ENCODE data around the gene LEMD2.

LEMD2 gene

GRCh38 chr6:33824461-33825154 lies 35.7 kb upstream of the LEMD2 start:
- no peaks in the 10 kb centered on the region for H3K9me3 Mint-ChIP-seq
- no peaks in the 10 kb centered on the region for H3K4me1 Mint-ChIP-seq
- no peak for DNase-seq
- no peak for ATAC-seq
- no peaks in the 10 kb centered on the region for H3K36me3 Mint-ChIP-seq (ENCODE audit: low read depth)
- no peak overlapping the region for H3K27ac Mint-ChIP-seq
- no peaks in the 10 kb centered on the region for H3K27me3 Mint-ChIP-seq
- H3K4me3 Mint-ChIP-seq: no peak overlapping the region

- Mint-ChIP-seq H3K27me3 (no peaks in the 10 kb centered on the region), H3K9me3 (no peaks in the 10 kb centered on the region), H3K4me1 (no peaks in the 10 kb centered on the region), H3K4me3 (no peak overlapping the region), H3K27ac (no peak overlapping the region), H3K36me3 (ENCODE audit: low read depth) (no peaks in the 10 kb centered on the region)
- DNase-seq (no peak), ATAC-seq (no peak)
Measured at GRCh38 chr6:33823806-33824205, 34.9 kb upstream of the LEMD2 start.

DNA sequence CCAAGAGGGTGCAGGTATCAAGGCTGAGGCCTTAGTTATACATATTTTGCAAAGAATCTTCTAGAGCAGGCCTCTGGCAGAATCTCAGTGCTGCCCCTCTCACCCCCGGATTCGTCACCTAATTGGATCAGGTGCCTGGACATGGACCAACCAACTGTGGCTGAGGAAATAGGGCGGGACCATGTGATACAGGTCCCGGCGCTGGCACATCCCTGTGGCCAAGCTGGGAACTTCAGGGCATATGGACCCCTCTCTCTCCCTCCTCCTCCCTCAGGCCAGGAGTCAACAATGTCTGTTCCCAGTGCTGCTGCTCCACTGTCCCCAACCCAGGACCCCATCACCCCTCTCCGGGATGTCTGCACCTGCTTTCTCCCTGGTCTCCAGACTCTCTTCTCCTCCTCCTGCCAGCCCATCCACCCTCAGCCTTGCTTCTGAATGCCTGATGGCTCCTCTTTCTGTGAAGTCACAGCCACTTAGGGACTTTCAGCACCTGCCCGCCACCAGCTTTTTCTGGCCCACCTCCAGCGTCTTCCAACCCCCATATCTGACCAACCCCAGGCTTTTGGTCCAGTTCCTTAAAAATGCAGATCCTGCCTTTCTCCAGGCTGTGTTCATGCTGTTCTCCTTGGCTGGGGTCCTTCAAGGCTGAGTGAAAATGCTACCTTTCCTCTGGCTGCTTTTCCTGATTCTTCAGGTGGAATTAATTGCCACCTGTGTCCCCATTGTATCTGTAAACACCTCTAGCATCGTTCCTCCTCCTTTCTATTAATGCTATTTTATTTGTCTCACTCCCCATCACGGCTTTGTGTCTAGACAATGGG lies 33.9 kb upstream of the LEMD2 start:
- no peak for DNase-seq
- Mint-ChIP-seq H3K4me1 (no peaks in the 10 kb centered on the region), H3K4me3 (no peak overlapping the region), H3K36me3 (ENCODE audit: low read depth) (no peaks in the 10 kb centered on the region), H3K27ac (no peak overlapping the region), H3K27me3 (no peaks in the 10 kb centered on the region), H3K9me3 (no peaks in the 10 kb centered on the region)
- ATAC-seq: no peak

- no peak overlapping the region for H3K27ac Mint-ChIP-seq
- H3K9me3 Mint-ChIP-seq: no peaks in the 10 kb centered on the region
- H3K4me3 Mint-ChIP-seq: no peak overlapping the region
- ATAC-seq (no peak), DNase-seq (no peak)
- H3K4me1 Mint-ChIP-seq: no peaks in the 10 kb centered on the region
- H3K36me3 Mint-ChIP-seq (ENCODE audit: low read depth): no peaks in the 10 kb centered on the region
- no peaks in the 10 kb centered on the region for H3K27me3 Mint-ChIP-seq
Measured at GRCh38 chr6:33820784-33821520, 32.0 kb upstream of the LEMD2 start.

DNA sequence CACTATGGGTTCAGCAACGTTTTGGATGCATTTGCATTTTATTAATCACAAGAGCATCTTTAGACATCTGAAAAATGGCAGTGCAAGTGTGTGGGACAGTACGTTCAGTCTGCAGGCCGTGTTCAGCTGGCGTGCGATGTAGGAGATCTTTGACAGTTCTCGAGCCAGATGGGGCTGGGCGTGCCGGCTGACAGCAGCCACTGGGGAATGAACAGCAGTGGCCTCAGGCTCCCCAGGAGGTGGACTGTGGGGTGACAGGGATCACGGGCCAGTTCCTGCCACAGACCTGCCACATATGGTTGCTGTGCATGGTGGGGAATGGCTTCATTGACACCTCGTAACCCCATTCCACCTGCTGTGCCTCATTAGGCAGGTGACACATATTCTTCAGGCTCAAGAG lies 31.3 kb upstream of the LEMD2 start:
- peaks cover 3% of the 10 kb centered on the region for H3K27me3 Mint-ChIP-seq
- no peaks in the 10 kb centered on the region for H3K4me1 Mint-ChIP-seq
- H3K36me3 Mint-ChIP-seq (ENCODE audit: low read depth): no peaks in the 10 kb centered on the region
- H3K9me3 Mint-ChIP-seq: no peaks in the 10 kb centered on the region
- ATAC-seq (no peak), DNase-seq (no peak)
- H3K27ac Mint-ChIP-seq: no peak overlapping the region
- H3K4me3 Mint-ChIP-seq: no peak overlapping the region

- no peaks in the 10 kb centered on the region for H3K4me1 Mint-ChIP-seq
- no peak overlapping the region for H3K27ac Mint-ChIP-seq
- no peaks in the 10 kb centered on the region for H3K36me3 Mint-ChIP-seq (ENCODE audit: low read depth)
- DNase-seq (no peak), ATAC-seq (no peak)
- peaks cover 8% of the 10 kb centered on the region for H3K27me3 Mint-ChIP-seq
- no peaks in the 10 kb centered on the region for H3K9me3 Mint-ChIP-seq
- no peak overlapping the region for H3K4me3 Mint-ChIP-seq
Measured at GRCh38 chr6:33819021-33819420, 30.1 kb upstream of the LEMD2 start.

- H3K4me1 Mint-ChIP-seq: no peaks in the 10 kb centered on the region
- no peaks in the 10 kb centered on the region for H3K9me3 Mint-ChIP-seq
- peaks cover 14% of the 10 kb centered on the region for H3K27me3 Mint-ChIP-seq
- ATAC-seq: no peak
- no peak overlapping the region for H3K4me3 Mint-ChIP-seq
- H3K36me3 Mint-ChIP-seq (ENCODE audit: low read depth): no peaks in the 10 kb centered on the region
- H3K27ac Mint-ChIP-seq: no peak overlapping the region
- no peak for DNase-seq
Measured at GRCh38 chr6:33818293-33818692, 29.4 kb upstream of the LEMD2 start.

GRCh38 chr6:33817489-33817888 lies 28.6 kb upstream of the LEMD2 start:
- no peaks in the 10 kb centered on the region for H3K9me3 Mint-ChIP-seq

DNA sequence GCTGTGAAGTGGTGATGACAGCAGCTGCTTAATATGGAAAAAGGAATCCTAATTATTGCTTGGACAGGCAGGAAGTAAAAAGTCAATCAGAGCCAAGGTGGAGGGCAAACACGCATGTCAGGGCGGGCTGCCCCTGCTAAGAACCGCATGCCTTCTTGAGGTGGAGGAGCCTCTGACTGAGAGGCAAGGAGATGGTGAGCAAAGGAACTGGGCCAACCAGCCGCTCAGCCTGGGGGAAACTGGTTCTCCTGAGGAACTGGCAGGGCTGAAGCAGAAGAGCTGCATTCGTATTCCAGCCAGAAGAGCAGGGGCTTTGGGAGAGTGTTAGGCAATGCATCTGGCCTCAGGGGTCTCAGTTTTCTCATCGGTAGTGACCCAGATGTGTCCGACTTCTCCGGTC lies 28.0 kb upstream of the LEMD2 start:
- Mint-ChIP-seq H3K27me3 (peaks cover 23% of the 10 kb centered on the region), H3K36me3 (ENCODE audit: low read depth) (no peaks in the 10 kb centered on the region), H3K4me1 (no peaks in the 10 kb centered on the region)

More at GRCh38 chr6:33817489-33817888, 28.6 kb upstream of the LEMD2 start:
- Mint-ChIP-seq H3K36me3 (ENCODE audit: low read depth) (no peaks in the 10 kb centered on the region), H3K4me1 (no peaks in the 10 kb centered on the region), H3K27ac (no peak overlapping the region), H3K4me3 (no peak overlapping the region), H3K27me3 (peaks cover 17% of the 10 kb centered on the region)
- ATAC-seq (no peak), DNase-seq (no peak)

DNA sequence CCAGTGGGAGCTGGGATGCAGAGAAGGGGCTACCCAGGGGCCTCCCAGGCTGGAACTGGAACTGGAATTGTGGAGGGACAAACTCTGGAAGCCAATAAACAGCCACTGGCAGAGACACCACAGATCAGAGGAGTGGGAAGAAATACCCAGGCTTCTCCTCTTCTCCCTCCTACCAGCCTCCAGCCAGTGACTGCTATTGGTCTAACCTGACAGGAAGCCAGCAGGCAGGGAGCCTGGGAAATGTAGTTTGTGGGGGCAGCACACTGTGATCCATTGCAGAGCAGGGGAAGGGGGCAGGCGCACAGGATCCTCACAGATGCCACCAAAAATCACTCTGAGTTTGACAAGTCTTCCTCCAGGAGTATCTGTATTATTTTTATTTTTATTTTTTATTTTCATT lies 26.9 kb upstream of the LEMD2 start:
- H3K9me3 Mint-ChIP-seq: no peaks in the 10 kb centered on the region
- no peak overlapping the region for H3K27ac Mint-ChIP-seq
- ATAC-seq (peak; percentile 67), DNase-seq (no peak)
- no peaks in the 10 kb centered on the region for H3K4me1 Mint-ChIP-seq
- no peak overlapping the region for H3K4me3 Mint-ChIP-seq
- H3K27me3 Mint-ChIP-seq: peaks cover 32% of the 10 kb centered on the region
- H3K36me3 Mint-ChIP-seq (ENCODE audit: low read depth): no peaks in the 10 kb centered on the region

More for the DNA sequence above, 28.0 kb upstream of the LEMD2 start:
- Mint-ChIP-seq H3K4me3 (no peak overlapping the region), H3K27ac (no peak overlapping the region), H3K9me3 (no peaks in the 10 kb centered on the region)
- no peak for DNase-seq
- no peak for ATAC-seq

- Mint-ChIP-seq H3K4me1 (no peaks in the 10 kb centered on the region), H3K27ac (no peak overlapping the region), H3K36me3 (ENCODE audit: low read depth) (no peaks in the 10 kb centered on the region), H3K9me3 (no peaks in the 10 kb centered on the region), H3K27me3 (peaks cover 40% of the 10 kb centered on the region), H3K4me3 (no peak overlapping the region)
- ATAC-seq (no peak), DNase-seq (no peak)
Measured at GRCh38 chr6:33813990-33814985, 25.4 kb upstream of the LEMD2 start.

DNA sequence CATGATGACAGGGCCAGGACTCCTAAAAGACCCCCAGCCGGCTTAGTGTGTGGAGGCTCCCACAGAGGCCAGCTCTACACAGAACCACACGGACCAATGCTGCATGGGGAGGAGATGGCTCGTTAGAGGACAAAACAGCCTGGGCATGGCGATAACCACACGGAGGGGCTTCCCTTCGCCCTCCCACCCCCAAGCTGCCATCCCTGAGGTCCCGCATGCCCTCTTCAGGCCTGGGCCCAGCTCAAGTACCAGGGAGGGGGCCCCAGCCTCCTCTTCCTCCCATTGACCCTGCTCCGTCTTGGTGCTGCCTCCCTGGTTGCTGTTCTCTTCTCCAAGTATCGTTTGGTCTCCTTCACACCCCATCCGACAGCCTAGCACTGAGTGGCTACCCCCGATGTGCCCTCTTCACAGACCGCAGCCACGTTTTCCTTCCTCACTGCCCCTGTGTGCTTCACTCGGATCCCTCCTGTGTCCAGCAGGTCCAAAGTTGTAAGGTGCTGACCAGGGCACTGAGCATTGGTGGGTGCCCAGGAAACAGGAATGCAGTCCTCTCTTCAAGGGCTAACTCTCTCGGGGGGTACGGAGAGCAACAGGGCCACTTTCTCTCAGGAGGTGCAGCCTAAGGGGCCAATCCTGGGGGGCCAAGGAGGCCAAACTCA lies 24.4 kb upstream of the LEMD2 start:
- peaks cover 48% of the 10 kb centered on the region for H3K27me3 Mint-ChIP-seq
- H3K4me1 Mint-ChIP-seq: no peaks in the 10 kb centered on the region
- DNase-seq: no peak
- H3K4me3 Mint-ChIP-seq: no peak overlapping the region
- H3K36me3 Mint-ChIP-seq (ENCODE audit: low read depth): no peaks in the 10 kb centered on the region
- no peak overlapping the region for H3K27ac Mint-ChIP-seq
- ATAC-seq: no peak
- no peaks in the 10 kb centered on the region for H3K9me3 Mint-ChIP-seq

DNA sequence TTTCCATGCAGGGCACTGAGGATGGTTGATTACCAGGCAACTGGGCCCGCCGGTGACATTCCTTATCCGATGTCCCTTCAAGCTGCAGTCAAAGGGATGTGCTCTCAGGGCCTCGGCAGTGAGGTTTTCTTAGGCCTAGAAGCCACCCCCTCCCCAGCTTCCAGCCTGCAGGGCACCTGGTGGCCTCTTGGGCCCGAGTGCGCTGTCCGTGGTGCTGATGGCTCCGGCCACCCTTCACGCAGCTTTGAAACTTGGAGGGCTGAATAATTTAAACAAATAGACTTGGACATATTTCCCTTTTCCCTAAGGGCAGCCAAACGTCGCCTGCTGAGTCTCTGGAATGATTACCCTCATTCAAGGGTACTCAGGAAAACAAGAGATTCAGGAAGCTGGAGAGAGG lies 23.7 kb upstream of the LEMD2 start:
- ATAC-seq (no peak), DNase-seq (peak; percentile 48)
- Mint-ChIP-seq H3K4me3 (no peak overlapping the region), H3K4me1 (peaks cover 6% of the 10 kb centered on the region), H3K9me3 (no peaks in the 10 kb centered on the region), H3K36me3 (ENCODE audit: low read depth) (no peaks in the 10 kb centered on the region), H3K27ac (no peak overlapping the region), H3K27me3 (peaks cover 53% of the 10 kb centered on the region)

Data from activated naive CD8-positive, alpha-beta T cell treated with anti-CD3 and anti-CD28 coated beads, Interleukin-2, amount 50 U/mL, for 24 hours (primary cell).